Raji (cell line): Measurements from ENCODE around the gene DNHD1.

Experiments
- POLR2A ChIP-seq: IDR thresholded peaks from 2 replicates; pipeline ENCODE4 v1.6.1; 2011; ENCODE audit warnings: low read depth, low read length, control low read depth; ENCODE audit not compliant: insufficient read depth

DNHD1 gene

GRCh38 chr11:6542727-6543126 lies 45.6 kb downstream of the DNHD1 start:
- no peak for TF ChIP-seq POLR2A

- TF ChIP-seq POLR2A: no peak
These were observed 48.1 kb downstream of the DNHD1 start for GRCh38 chr11:6544921-6545850.

- no peak for TF ChIP-seq POLR2A
These were observed 49.0 kb downstream of the DNHD1 start for GRCh38 chr11:6545917-6546605.

- no peak for TF ChIP-seq POLR2A
These were observed 49.7 kb downstream of the DNHD1 start for GRCh38 chr11:6546735-6547134.

GRCh38 chr11:6547177-6547576 lies 50.1 kb downstream of the DNHD1 start:
- TF ChIP-seq POLR2A: no peak

GRCh38 chr11:6548121-6548520 lies 51.0 kb downstream of the DNHD1 start:
- no peak for TF ChIP-seq POLR2A

- no peak for TF ChIP-seq POLR2A
These were observed 51.6 kb downstream of the DNHD1 start for GRCh38 chr11:6548641-6549040.

GRCh38 chr11:6553634-6554033 lies 56.6 kb downstream of the DNHD1 start:
- TF ChIP-seq POLR2A: no peak

GRCh38 chr11:6554828-6555706 lies 58.0 kb downstream of the DNHD1 start:
- no peak for TF ChIP-seq POLR2A

GRCh38 chr11:6556139-6556949 lies 59.3 kb downstream of the DNHD1 start:
- TF ChIP-seq POLR2A: no peak

GRCh38 chr11:6557063-6557462 lies 60.0 kb downstream of the DNHD1 start:
- TF ChIP-seq POLR2A: no peak

GRCh38 chr11:6557761-6558674 lies 60.9 kb downstream of the DNHD1 start:
- no peak for TF ChIP-seq POLR2A

GRCh38 chr11:6559369-6559768 lies 62.3 kb downstream of the DNHD1 start:
- TF ChIP-seq POLR2A: no peak

GRCh38 chr11:6561288-6561687 lies 64.2 kb downstream of the DNHD1 start:
- no peak for TF ChIP-seq POLR2A

- TF ChIP-seq POLR2A: no peak
These were observed 66.1 kb downstream of the DNHD1 start for GRCh38 chr11:6563121-6563619.
